Nephron (organoid): ENCODE measurements around the gene CCDC191.

Experiments
- H3K27ac Mint-ChIP-seq, 3 experiments: 2 replicates each; pipeline ENCODE4 v1.8.0; 2020; ENCODE audit warnings: mixed read lengths in 3 of 3, mild to moderate bottlenecking in 2 of 3, moderate library complexity in 1 of 3
- H3K27me3 Mint-ChIP-seq: 2 replicates; pipeline ENCODE4 v1.8.0; 2021; ENCODE audit warnings: low read depth, mild to moderate bottlenecking, moderate library complexity, mixed read lengths
- H3K36me3 Mint-ChIP-seq: 2 replicates; pipeline ENCODE4 v1.8.0; 2020; ENCODE audit warnings: low read depth, mixed read lengths
- H3K4me1 Mint-ChIP-seq: 2 replicates; pipeline ENCODE4 v1.8.0; 2020; ENCODE audit warnings: mixed read lengths
- H3K4me3 Mint-ChIP-seq, 3 experiments: 2 replicates each; pipeline ENCODE4 v1.8.0; 2020; ENCODE audit warnings: mild to moderate bottlenecking in 3 of 3, mixed read lengths in 3 of 3, moderate library complexity in 2 of 3
- H3K9me3 Mint-ChIP-seq: 2 replicates; pipeline ENCODE4 v1.8.0; 2020; ENCODE audit warnings: mixed read lengths
- CTCF ChIP-seq, 3 experiments: fragments of 200-600 bp; sonication (generic); IDR thresholded peaks; one replicate each; pipeline ENCODE4 v1.5.0; 2021; ENCODE audit warnings: antibody characterized with exemption in 3 of 3; ENCODE audit not compliant: unreplicated experiment in 3 of 3

CCDC191 gene

GRCh38 chr3:114071786-114072185 is 15.5 kb upstream of the CCDC191 start:
- Mint-ChIP-seq H3K9me3 (no peaks in the 10 kb centered on the region), H3K4me3 (no peak overlapping the region), H3K36me3 (peaks cover 73% of the 10 kb centered on the region), H3K27ac (peak overlapping the region in 1 of 3 experiments; percentile 59), H3K27me3 (no peaks in the 10 kb centered on the region), H3K4me1 (peaks cover 6% of the 10 kb centered on the region)
- TF ChIP-seq CTCF (IDR thresholded peaks at IDR 0.05; ENCODE audit: unreplicated experiment in 3 of 3): no peak

GRCh38 chr3:114068336-114068735 is 12.0 kb upstream of the CCDC191 start:
- Mint-ChIP-seq H3K4me3 (no peak overlapping the region), H3K36me3 (peaks cover 54% of the 10 kb centered on the region), H3K27ac (no peak overlapping the region), H3K4me1 (peaks cover 6% of the 10 kb centered on the region), H3K27me3 (no peaks in the 10 kb centered on the region), H3K9me3 (no peaks in the 10 kb centered on the region)
- no peak for TF ChIP-seq CTCF (IDR thresholded peaks at IDR 0.05; ENCODE audit: unreplicated experiment in 3 of 3)

- Mint-ChIP-seq H3K36me3 (peaks cover 50% of the 10 kb centered on the region), H3K9me3 (no peaks in the 10 kb centered on the region), H3K4me1 (peaks cover 10% of the 10 kb centered on the region), H3K4me3 (no peak overlapping the region), H3K27me3 (no peaks in the 10 kb centered on the region), H3K27ac (no peak overlapping the region)
- no peak for TF ChIP-seq CTCF (IDR thresholded peaks at IDR 0.05; ENCODE audit: unreplicated experiment in 3 of 3)
Measured at GRCh38 chr3:114067804-114068203, 11.5 kb upstream of the CCDC191 start.

GRCh38 chr3:114060906-114061655 is 4.8 kb upstream of the CCDC191 start:
- H3K9me3 Mint-ChIP-seq: no peaks in the 10 kb centered on the region
- no peaks in the 10 kb centered on the region for H3K27me3 Mint-ChIP-seq
- H3K27ac Mint-ChIP-seq: no peak overlapping the region
- H3K4me1 Mint-ChIP-seq: peaks cover 24% of the 10 kb centered on the region
- peaks cover 6% of the 10 kb centered on the region for H3K36me3 Mint-ChIP-seq
- no peak for TF ChIP-seq CTCF (IDR thresholded peaks at IDR 0.05; ENCODE audit: unreplicated experiment in 3 of 3)
- no peak overlapping the region for H3K4me3 Mint-ChIP-seq

- TF ChIP-seq CTCF (IDR thresholded peaks at IDR 0.05; ENCODE audit: unreplicated experiment in 3 of 3): no peak
- no peak overlapping the region for H3K27ac Mint-ChIP-seq
- H3K27me3 Mint-ChIP-seq: no peaks in the 10 kb centered on the region
- H3K36me3 Mint-ChIP-seq: no peaks in the 10 kb centered on the region
- H3K9me3 Mint-ChIP-seq: no peaks in the 10 kb centered on the region
- peaks cover 24% of the 10 kb centered on the region for H3K4me1 Mint-ChIP-seq
- peak overlapping the region; percentile 70 to 74 (median 71) for H3K4me3 Mint-ChIP-seq
Measured at GRCh38 chr3:114058646-114059045, 2.3 kb upstream of the CCDC191 start.

- H3K4me1 Mint-ChIP-seq: peaks cover 19% of the 10 kb centered on the region
- H3K4me3 Mint-ChIP-seq: peak overlapping the region; percentile 92 to 96 (median 94)
- H3K27ac Mint-ChIP-seq: peak overlapping the region; percentile 63 to 93 (median 92)
- no peaks in the 10 kb centered on the region for H3K27me3 Mint-ChIP-seq
- H3K9me3 Mint-ChIP-seq: no peaks in the 10 kb centered on the region
- no peak for TF ChIP-seq CTCF (IDR thresholded peaks at IDR 0.05; ENCODE audit: unreplicated experiment in 3 of 3)
- H3K36me3 Mint-ChIP-seq: no peaks in the 10 kb centered on the region
Measured at GRCh38 chr3:114057011-114057347, 653 bp upstream of the CCDC191 start.
